Keratinocyte (primary cell): ENCODE results near the gene MEF2A. TPM values are rescaled to one million over a fixed set of nuclear protein-coding genes. Genes with fewer than 3 reads are reported as not detected.

Experiments used
- DNase-seq: peaks from one replicate; pipeline ENCODE4 v3.0.0-alpha.2; 2011; ENCODE audit warnings: low read depth, missing footprints, low spot score
- FAIRE-seq: peaks from 2 replicates; lab custom pipeline; 2011; peaks lifted over from hg19 to GRCh38; lab: Jason Lieb, UNC
- H2AFZ ChIP-seq: 2 replicates; pipeline ENCODE4 v1.6.0; 2012; ENCODE audit warnings: low read length, control low read depth, inconsistent platforms; ENCODE audit not compliant: control insufficient read depth
- H3K27ac ChIP-seq: 2 replicates; pipeline ENCODE4 v1.5.1; 2011; ENCODE audit warnings: low read length; ENCODE audit not compliant: control insufficient read depth, insufficient read depth
- H3K27me3 ChIP-seq: 3 replicates; pipeline ENCODE4 v1.6.0; 2011; ENCODE audit warnings: low read length; ENCODE audit not compliant: control insufficient read depth, insufficient read depth; ENCODE audit errors: extremely low read depth
- H3K36me3 ChIP-seq, 2 experiments: 2 replicates in 1 of 2; 3 replicates in 1 of 2; pipeline ENCODE4 v1.5.1; 2011; ENCODE audit warnings: low read length in 2 of 2, mild to moderate bottlenecking in 1 of 2; ENCODE audit not compliant: control insufficient read depth in 2 of 2, insufficient read depth in 2 of 2; ENCODE audit errors: extremely low read depth in 1 of 2
- H3K4me1 ChIP-seq: 3 replicates; pipeline ENCODE4 v1.5.1; 2011; ENCODE audit warnings: low read length; ENCODE audit not compliant: control insufficient read depth, insufficient read depth; ENCODE audit errors: extremely low read depth
- H3K4me2 ChIP-seq: 3 replicates; pipeline ENCODE4 v1.6.0; 2011; ENCODE audit warnings: low read depth, low read length; ENCODE audit not compliant: control insufficient read depth, insufficient read depth; ENCODE audit errors: extremely low read depth
- H3K4me3 ChIP-seq, 3 experiments: fragments of 200-600 bp in 1 of 3; sonication (generic) in 1 of 3; 2 replicates in 2 of 3; 3 replicates in 1 of 3; pipeline ENCODE4 v1.5.1; 2011 to 2016; ENCODE audit warnings: low read length in 3 of 3, mild to moderate bottlenecking in 3 of 3, control low read depth in 2 of 3, inconsistent platforms in 1 of 3, low read depth in 1 of 3, mixed read lengths in 1 of 3, mixed run types in 1 of 3, moderate library complexity in 1 of 3; ENCODE audit not compliant: control insufficient read depth in 2 of 3, insufficient read depth in 2 of 3; ENCODE audit errors: extremely low read depth in 1 of 3
- H3K79me2 ChIP-seq: 2 replicates; pipeline ENCODE4 v1.6.0; 2012; ENCODE audit warnings: low read length; ENCODE audit not compliant: control insufficient read depth, insufficient read depth
- H3K9ac ChIP-seq: 3 replicates; pipeline ENCODE4 v1.6.0; 2011; ENCODE audit warnings: low read length; ENCODE audit not compliant: control insufficient read depth, insufficient read depth; ENCODE audit errors: extremely low read depth
- H3K9me1 ChIP-seq: 3 replicates; pipeline ENCODE4 v1.6.0; 2011; ENCODE audit warnings: low read length; ENCODE audit not compliant: control insufficient read depth, insufficient read depth; ENCODE audit errors: extremely low read depth
- H3K9me3 ChIP-seq: 2 replicates; pipeline ENCODE4 v1.5.1; 2012; ENCODE audit warnings: low read depth, low read length; ENCODE audit not compliant: control insufficient read depth
- H4K20me1 ChIP-seq: 3 replicates; pipeline ENCODE4 v1.6.0; 2011; ENCODE audit warnings: low read length; ENCODE audit not compliant: control insufficient read depth, insufficient read depth; ENCODE audit errors: extremely low read depth
- CTCF ChIP-seq, 3 experiments: IDR thresholded peaks in 1 of 3; conservative IDR thresholded peaks in 1 of 3; optimal IDR thresholded peaks in 1 of 3; 2 replicates in 2 of 3; 3 replicates in 1 of 3; pipeline versions ENCODE3 to v1.5.1; 2011; ENCODE audit warnings: low read length in 3 of 3, mild to moderate bottlenecking in 3 of 3, moderate library complexity in 2 of 3, control low read depth in 1 of 3, inconsistent platforms in 1 of 3; ENCODE audit not compliant: insufficient read depth in 2 of 3; ENCODE audit errors: extremely low read depth in 1 of 3
- EZH2 ChIP-seq: IDR thresholded peaks from one replicate; pipeline ENCODE4 v1.6.1; 2012; ENCODE audit warnings: inconsistent platforms, mild to moderate bottlenecking, low read length, moderate library complexity
- dilution Hi-C: fragments of 300-500 bp; cut with MboI; formaldehyde crosslinking; loops from one replicate; pipeline ENCODE4 v1.7.0; 2020; ENCODE audit warnings: low sequenced_read_pairs; ENCODE audit not compliant: extremely low pct_ligation_motif_present
- polyA plus RNA-seq, 5 experiments: library from polyadenylated mRNA; depleted of rRNA in 3 of 5; stranded (reverse) in 3 of 5; stranded (forward) in 1 of 5; unstranded in 1 of 5; fragments of >200 nt; gene quantifications; 1 replicate in 1 of 5; 2 replicates in 3 of 5; 3 replicates in 1 of 5; pipeline versions ENCODE4 v1.2.1 to v1.2.3, GENCODE V29; 2011 to 2012; ENCODE audit warnings: missing spikeins in 2 of 5, low read depth in 1 of 5, low replicate concordance in 1 of 5

The MEF2A gene
- polyA plus RNA-seq, 1 donor (not counting 4 experiments of a cell fraction or from before 2014, with no cell fraction given), result 27.4 TPM

GRCh38 chr15:99677540-99678134 is 111.9 kb downstream of the MEF2A start:
- H3K27ac ChIP-seq, result no peak overlapping the region
- no peak overlapping the region for H3K4me2 ChIP-seq
- DNase-seq, result no peak
- H3K27me3 ChIP-seq, result no peaks in the 10 kb centered on the region
- no peak overlapping the region for H3K9ac ChIP-seq
- dilution Hi-C loops, result no loop called here
- H3K4me3 ChIP-seq, result no peak overlapping the region
- no peaks in the 10 kb centered on the region for H3K9me1 ChIP-seq
- H3K9me3 ChIP-seq, result no peaks in the 10 kb centered on the region
- no peak overlapping the region for H2AFZ ChIP-seq
- peaks cover 5 to 10% of the 10 kb centered on the region in 2 experiments for H3K36me3 ChIP-seq
- FAIRE-seq, result no peak
- TF ChIP-seq EZH2 (no peak), CTCF (optimal IDR thresholded peaks at IDR 0.05 in 1 of 3, IDR thresholded peaks at IDR 0.05 in 1 of 3, conservative IDR thresholded peaks at IDR 0.05 in 1 of 3; ENCODE audit: extremely low read depth in 1 of 3, insufficient read depth in 2 of 3, low read length in 3 of 3) (no peak)
- H3K4me1 ChIP-seq, result peaks cover 3% of the 10 kb centered on the region
- no peaks in the 10 kb centered on the region for H4K20me1 ChIP-seq
- no peaks in the 10 kb centered on the region for H3K79me2 ChIP-seq

- Histone ChIP-seq H3K4me2 (no peak overlapping the region), H2AFZ (no peak overlapping the region), H3K27me3 (no peaks in the 10 kb centered on the region), H3K9me1 (no peaks in the 10 kb centered on the region), H3K27ac (no peak overlapping the region), H3K9me3 (no peaks in the 10 kb centered on the region), H3K79me2 (no peaks in the 10 kb centered on the region), H3K36me3 (peaks cover 1 to 4% of the 10 kb centered on the region in 2 experiments), H4K20me1 (no peaks in the 10 kb centered on the region), H3K4me3 (no peak overlapping the region), H3K4me1 (peaks cover 7% of the 10 kb centered on the region), H3K9ac (no peak overlapping the region)
- TF ChIP-seq CTCF (optimal IDR thresholded peaks at IDR 0.05 in 1 of 3, IDR thresholded peaks at IDR 0.05 in 1 of 3, conservative IDR thresholded peaks at IDR 0.05 in 1 of 3; ENCODE audit: extremely low read depth in 1 of 3, insufficient read depth in 2 of 3, low read length in 3 of 3), result no peak
- TF ChIP-seq EZH2, result no peak
- no peak for FAIRE-seq
- no peak for DNase-seq
- dilution Hi-C loops, result no loop called here
Observed at GRCh38 chr15:99680276-99680675, 114.5 kb downstream of the MEF2A start.
